Right renal cortex interstitium (tissue), 3 donors: Measurements from ENCODE around the gene ZBTB40. TPM values are rescaled to one million over a fixed set of nuclear protein-coding genes. Genes with fewer than 3 reads are reported as not detected.

Experiments
- DNase-seq, 3 donors: peaks; one replicate each; pipeline ENCODE4 v3.0.0-alpha.2; 2013; ENCODE audit warnings: low read depth in 3 of 3, low spot score in 2 of 3
- polyA plus RNA-seq, 3 donors: library from polyadenylated mRNA; unstranded; fragments of 120-200 nt; gene quantifications; one replicate each; pipeline ENCODE4 v1.2.1, GENCODE V29; 2013; ENCODE audit not compliant: insufficient read length in 3 of 3

ZBTB40 gene
- polyA plus RNA-seq, 3 donors = 18.4 to 19.8 (median 19.3) TPM

DNA sequence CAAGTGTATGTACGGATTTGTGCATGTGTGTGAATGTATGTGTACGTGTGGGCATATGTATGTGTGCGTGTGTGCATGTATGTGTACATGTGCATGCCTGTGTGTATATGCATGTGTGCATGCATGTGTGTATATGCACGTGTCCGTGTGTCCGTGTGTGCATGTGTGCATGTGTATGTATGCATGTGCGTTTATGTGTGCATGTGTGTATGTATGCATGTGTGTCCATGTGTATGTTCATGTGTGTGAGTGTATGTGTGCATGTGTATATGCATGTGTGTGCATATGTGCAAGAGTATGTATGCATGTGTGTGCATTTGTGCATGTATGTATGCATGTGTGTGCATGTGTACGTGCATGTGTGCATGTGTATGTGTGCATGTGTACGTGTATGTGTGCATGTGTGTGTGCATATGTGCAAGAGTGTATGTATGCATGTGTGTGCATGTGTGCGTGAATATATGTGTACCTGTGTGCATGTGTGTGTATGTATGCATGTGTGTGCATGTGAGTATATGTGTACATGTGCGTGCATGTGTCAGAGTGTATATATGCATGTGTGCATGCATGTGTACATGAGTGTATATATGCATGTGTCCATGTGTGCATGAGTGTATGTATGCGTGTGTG lies 127.2 kb downstream of the ZBTB40 start:
- no peak for DNase-seq

DNA sequence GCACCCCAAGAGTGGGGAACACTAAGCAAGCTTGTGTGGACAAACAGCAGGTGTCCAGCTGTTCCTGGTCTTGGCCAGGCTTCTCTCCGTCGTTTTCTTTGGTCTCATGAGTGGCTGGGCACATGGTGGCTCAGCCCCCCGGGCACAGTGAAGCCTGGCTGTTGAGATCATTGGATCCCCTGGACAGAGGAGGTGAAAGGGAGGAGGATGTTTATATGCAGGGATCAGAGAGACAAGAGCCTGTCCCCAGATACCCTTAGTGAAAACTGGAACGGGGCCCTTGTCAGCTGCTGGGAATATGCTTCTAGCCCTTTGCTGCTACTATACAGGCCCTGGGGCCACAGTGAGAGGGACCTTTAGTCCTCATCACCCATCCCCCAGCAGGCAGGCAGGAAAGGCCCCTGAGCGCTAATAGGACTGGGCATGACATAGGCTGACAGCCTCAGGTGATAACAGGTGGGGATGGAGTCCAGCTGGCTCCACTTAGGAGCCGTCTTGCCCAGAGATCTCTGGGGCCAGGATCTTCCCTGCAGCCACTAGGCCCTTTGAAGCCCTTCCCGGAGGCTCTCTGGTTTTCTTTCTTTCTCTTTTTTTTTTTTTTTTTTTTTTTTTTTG lies 128.0 kb downstream of the ZBTB40 start:
- DNase-seq = no peak

Other genes with a start within 250 kb of the ZBTB40 start
- 1 to 10 TPM; 1.0 to 1.4 (median 1.3) TPM for gene EPHA8, start 111.6 kb downstream of the ZBTB40 start, polyA plus RNA-seq
- gene C1QA, start 184.8 kb downstream of the ZBTB40 start, polyA plus RNA-seq = 10 to 100 TPM in 2 of 3 donors, 1 to 10 TPM in 1; 9.1 to 14.3 (median 13.7) TPM
- 10 to 100 TPM in 2 of 3 donors, 1 to 10 TPM in 1; 8.4 to 13.7 (median 10.9) TPM for gene C1QC, start 191.8 kb downstream of the ZBTB40 start, polyA plus RNA-seq
- gene C1QB, start 201.4 kb downstream of the ZBTB40 start, polyA plus RNA-seq = 10 to 100 TPM in 1 of 3 donors, 1 to 10 TPM in 2; 6.2 to 10.1 (median 7.4) TPM